CD4-positive, alpha-beta T cell (primary cell): ENCODE measurements around the gene CCR5. TPM values are rescaled to one million over a fixed set of nuclear protein-coding genes. Genes with fewer than 3 reads are reported as not detected.

ENCODE experiments used
- ATAC-seq: fragments of 200-7000 bp; cut with Tn5 transposase; one replicate; pipeline ENCODE4 v1.10.0; 2022; ENCODE audit warnings: mild to moderate bottlenecking; ENCODE audit not compliant: poor library complexity
- CTCF ChIA-PET: fragments of 350-600 bp; sonication (Branson Sonifier 250); formaldehyde crosslinking; loops from one replicate; lab custom pipeline; 2021; ENCODE audit warnings: antibody characterized with exemption, inconsistent platforms; lab: Charles Lee
- POLR2A ChIA-PET: fragments of 350-600 bp; sonication (Branson Sonifier 250); formaldehyde crosslinking; loops from one replicate; lab custom pipeline; 2021; ENCODE audit warnings: antibody characterized with exemption, inconsistent platforms; lab: Charles Lee
- DNase-seq, 14 experiments: peaks; one replicate each; pipeline ENCODE4 v3.0.0-alpha.2; 2013 to 2020; ENCODE audit warnings: mixed read lengths in 2 of 14
- H3K27ac ChIP-seq, 2 donors: one replicate each; pipeline versions ENCODE4 v1.5.1 to v1.7.0; 2013; ENCODE audit warnings: low read length in 2 of 2, low read depth in 1 of 2, mild to moderate bottlenecking in 1 of 2
- H3K27me3 ChIP-seq, 2 experiments: 1 replicate in 1 of 2; 2 replicates in 1 of 2; pipeline versions ENCODE4 v1.6.1 to v1.7.0; 2013; ENCODE audit warnings: low read length in 2 of 2, control low read depth in 1 of 2, mild to moderate bottlenecking in 1 of 2, moderate library complexity in 1 of 2; ENCODE audit not compliant: insufficient read depth in 2 of 2, control insufficient read depth in 1 of 2
- H3K36me3 ChIP-seq: one replicate; pipeline ENCODE4 v1.6.1; 2013; ENCODE audit warnings: low read length, control low read depth; ENCODE audit not compliant: insufficient read depth
- H3K4me1 ChIP-seq: one replicate; pipeline ENCODE4 v1.6.1; 2013; ENCODE audit warnings: low read length, control low read depth; ENCODE audit not compliant: insufficient read depth
- H3K4me3 ChIP-seq: one replicate; pipeline ENCODE4 v1.5.1; 2013; ENCODE audit warnings: mild to moderate bottlenecking, low read length, moderate library complexity
- H3K9me3 ChIP-seq, 2 experiments: 1 replicate in 1 of 2; 2 replicates in 1 of 2; pipeline versions ENCODE4 v1.6.1 to v1.7.0; 2013; ENCODE audit warnings: low read length in 2 of 2, mild to moderate bottlenecking in 2 of 2, control low read depth in 1 of 2, moderate library complexity in 1 of 2; ENCODE audit not compliant: control insufficient read depth in 1 of 2, insufficient read depth in 1 of 2
- H3K27ac Mint-ChIP-seq: one replicate; pipeline ENCODE4 v1.8.0; 2020; ENCODE audit warnings: mixed read lengths
- H3K27me3 Mint-ChIP-seq: one replicate; pipeline ENCODE4 v1.8.0; 2021; ENCODE audit warnings: mixed read lengths
- H3K36me3 Mint-ChIP-seq: one replicate; pipeline ENCODE4 v1.8.0; 2021; ENCODE audit warnings: low read depth, mixed read lengths
- H3K4me1 Mint-ChIP-seq: one replicate; pipeline ENCODE4 v1.8.0; 2021; ENCODE audit warnings: low read depth, mixed read lengths
- H3K4me3 Mint-ChIP-seq: one replicate; pipeline ENCODE4 v1.8.0; 2020; ENCODE audit warnings: mild to moderate bottlenecking, mixed read lengths
- H3K9me3 Mint-ChIP-seq: one replicate; pipeline ENCODE4 v1.8.0; 2020; ENCODE audit warnings: mixed read lengths
- intact Hi-C, 2 experiments: fragments of 100-400 bp; cut with DNase I in 1 of 2; cut with micrococcal nuclease in 1 of 2; formaldehyde crosslinking; loops; one replicate each; pipeline versions ENCODE4 v1.15.1 to v1.9.0; 2023 to 2025; cut with DNase I, micrococcal nuclease
- total RNA-seq, 174 experiments: library from RNA in 2 of 174; stranded (reverse) in 2 of 174; gene quantifications; one replicate each; pipeline ENCODE4 v1.2.3 and lab custom pipeline; 2021 to 2026
- TF ChIP-seq, protein P1 (sequence below): fragments of 200-600 bp; IDR thresholded peaks from one replicate; pipeline ENCODE4 v1.8.0; 2022; ENCODE audit warnings: antibody characterized with exemption, mild to moderate bottlenecking

CCR5 gene
- total RNA-seq, 2 experiments from 2014 or later, result 1.1 to 1.4 TPM

DNA sequence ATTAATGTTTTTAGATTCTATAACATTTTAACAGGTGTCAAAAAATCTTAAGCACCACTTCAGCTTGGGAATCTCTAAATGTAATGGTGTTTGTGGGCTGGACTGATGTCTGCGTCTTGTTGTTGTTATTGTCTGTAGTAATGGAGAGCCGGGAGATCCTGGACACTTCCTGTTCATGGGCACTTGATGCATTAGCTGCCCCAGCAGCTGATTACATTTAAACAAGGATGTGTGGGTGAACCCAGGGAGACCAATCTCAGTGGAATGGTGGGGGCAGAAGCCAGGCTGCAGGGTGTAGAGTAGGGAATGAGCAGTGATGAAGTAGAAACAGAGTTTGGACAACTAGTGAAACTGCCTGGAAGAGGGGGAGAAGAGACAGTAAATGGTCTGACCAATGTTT is 28.4 kb downstream of the CCR5 start:
- Mint-ChIP-seq H3K4me3 (no peak overlapping the region), H3K27me3 (no peaks in the 10 kb centered on the region), H3K4me1 (no peaks in the 10 kb centered on the region), H3K27ac (no peak overlapping the region), H3K9me3 (no peaks in the 10 kb centered on the region), H3K36me3 (no peaks in the 10 kb centered on the region)
- POLR2A ChIA-PET, result no interaction called here
- H3K36me3 ChIP-seq, result no peaks in the 10 kb centered on the region
- ATAC-seq, result no peak
- TF ChIP-seq, protein P1, sequence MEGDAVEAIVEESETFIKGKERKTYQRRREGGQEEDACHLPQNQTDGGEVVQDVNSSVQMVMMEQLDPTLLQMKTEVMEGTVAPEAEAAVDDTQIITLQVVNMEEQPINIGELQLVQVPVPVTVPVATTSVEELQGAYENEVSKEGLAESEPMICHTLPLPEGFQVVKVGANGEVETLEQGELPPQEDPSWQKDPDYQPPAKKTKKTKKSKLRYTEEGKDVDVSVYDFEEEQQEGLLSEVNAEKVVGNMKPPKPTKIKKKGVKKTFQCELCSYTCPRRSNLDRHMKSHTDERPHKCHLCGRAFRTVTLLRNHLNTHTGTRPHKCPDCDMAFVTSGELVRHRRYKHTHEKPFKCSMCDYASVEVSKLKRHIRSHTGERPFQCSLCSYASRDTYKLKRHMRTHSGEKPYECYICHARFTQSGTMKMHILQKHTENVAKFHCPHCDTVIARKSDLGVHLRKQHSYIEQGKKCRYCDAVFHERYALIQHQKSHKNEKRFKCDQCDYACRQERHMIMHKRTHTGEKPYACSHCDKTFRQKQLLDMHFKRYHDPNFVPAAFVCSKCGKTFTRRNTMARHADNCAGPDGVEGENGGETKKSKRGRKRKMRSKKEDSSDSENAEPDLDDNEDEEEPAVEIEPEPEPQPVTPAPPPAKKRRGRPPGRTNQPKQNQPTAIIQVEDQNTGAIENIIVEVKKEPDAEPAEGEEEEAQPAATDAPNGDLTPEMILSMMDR, result no peak
- no peak overlapping the region for H3K27ac ChIP-seq
- intact Hi-C loops, result no loop called here
- no peak for DNase-seq
- CTCF ChIA-PET, result no interaction called here
- no peaks in the 10 kb centered on the region for H3K9me3 ChIP-seq
- H3K4me1 ChIP-seq, result peaks cover 6% of the 10 kb centered on the region
- no peak overlapping the region for H3K4me3 ChIP-seq
- no peaks in the 10 kb centered on the region for H3K27me3 ChIP-seq

DNA sequence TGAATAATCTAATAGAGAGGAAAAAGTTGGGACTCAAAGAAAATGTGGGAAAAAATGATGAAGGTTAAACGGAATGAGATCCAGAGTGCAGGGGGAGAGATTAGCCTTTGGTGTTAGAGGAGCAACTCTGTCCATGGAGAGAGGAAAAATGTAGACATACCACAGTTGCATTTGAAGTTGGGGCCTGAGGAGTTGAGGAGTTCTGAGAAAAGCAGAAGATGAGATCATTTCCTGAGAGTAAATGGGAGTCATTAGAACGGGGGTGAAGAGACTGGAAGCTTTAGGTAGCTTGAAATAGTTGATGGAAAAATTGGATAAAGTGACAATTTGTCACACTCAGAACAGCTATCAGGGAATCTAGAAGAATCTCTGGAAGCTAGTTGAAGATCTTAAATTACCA is 28.8 kb downstream of the CCR5 start:
- Histone ChIP-seq H3K27me3 (no peaks in the 10 kb centered on the region), H3K9me3 (no peaks in the 10 kb centered on the region), H3K36me3 (no peaks in the 10 kb centered on the region), H3K27ac (no peak overlapping the region), H3K4me1 (peaks cover 6% of the 10 kb centered on the region), H3K4me3 (no peak overlapping the region)
- no peaks in the 10 kb centered on the region for H3K36me3 Mint-ChIP-seq
- ChIA-PET CTCF (no interaction called here), POLR2A (no interaction called here)
- DNase-seq (no peak), ATAC-seq (no peak)
- H3K27me3 Mint-ChIP-seq, result no peaks in the 10 kb centered on the region
- no peak overlapping the region for H3K4me3 Mint-ChIP-seq
- no peak overlapping the region for H3K27ac Mint-ChIP-seq
- no peaks in the 10 kb centered on the region for H3K9me3 Mint-ChIP-seq
- H3K4me1 Mint-ChIP-seq, result no peaks in the 10 kb centered on the region
- intact Hi-C loops, result no loop called here
- TF ChIP-seq, protein P1, result no peak

DNA sequence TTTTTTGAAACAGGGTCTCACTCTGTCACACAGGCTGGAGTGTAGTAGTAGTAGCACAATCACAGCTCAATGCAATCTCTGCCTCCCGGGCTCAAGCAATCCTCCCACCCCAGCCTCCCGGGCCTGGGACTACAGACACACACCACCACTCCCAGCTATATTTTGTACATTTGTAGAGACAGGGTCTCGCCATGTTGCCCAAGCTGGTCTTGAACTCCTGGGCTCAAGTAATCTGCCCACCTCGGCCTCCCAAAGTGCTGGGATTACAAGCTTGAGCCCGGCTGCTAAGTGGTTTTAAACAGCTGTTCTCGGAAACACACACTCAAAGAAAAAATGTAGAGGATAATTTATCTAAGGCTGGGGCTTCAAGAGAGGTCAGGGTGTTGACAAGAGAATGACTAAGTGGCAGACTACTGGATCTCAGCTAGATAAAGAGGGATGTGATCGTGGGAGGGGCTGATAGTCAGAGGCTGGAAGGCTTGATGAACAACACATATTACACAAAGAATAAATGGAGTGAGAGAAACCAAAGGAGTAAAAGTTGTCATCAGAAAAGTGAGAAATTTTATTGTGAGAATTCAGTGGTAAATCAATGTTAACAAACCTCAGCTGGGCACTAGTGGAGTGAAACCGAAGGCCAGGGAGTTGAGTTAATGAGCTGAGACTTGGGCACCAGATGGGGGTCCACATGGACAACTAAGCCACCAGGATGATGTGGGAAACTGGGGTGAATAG is 29.4 kb downstream of the CCR5 start:
- Histone ChIP-seq H3K4me3 (no peak overlapping the region), H3K27ac (no peak overlapping the region), H3K4me1 (peaks cover 6% of the 10 kb centered on the region), H3K36me3 (no peaks in the 10 kb centered on the region), H3K9me3 (no peaks in the 10 kb centered on the region), H3K27me3 (no peaks in the 10 kb centered on the region)
- Mint-ChIP-seq H3K27ac (no peak overlapping the region), H3K4me3 (no peak overlapping the region), H3K4me1 (no peaks in the 10 kb centered on the region), H3K27me3 (no peaks in the 10 kb centered on the region), H3K36me3 (no peaks in the 10 kb centered on the region), H3K9me3 (no peaks in the 10 kb centered on the region)
- intact Hi-C loops, result no loop called here
- DNase-seq (no peak), ATAC-seq (no peak)
- CTCF ChIA-PET, result no interaction called here
- POLR2A ChIA-PET, result no interaction called here
- TF ChIP-seq, protein P1, result no peak
